Left renal pelvis (tissue), 4 donors: ENCODE data around the gene CSF3. TPM values are rescaled to one million over a fixed set of nuclear protein-coding genes. Genes with fewer than 3 reads are reported as not detected.

Experiments
- DNase-seq, 4 donors: peaks; one replicate each; pipeline ENCODE4 v3.0.0-alpha.2; 2013; ENCODE audit warnings: low read depth in 4 of 4, low spot score in 3 of 4
- polyA plus RNA-seq, 4 donors: library from polyadenylated mRNA; unstranded; fragments of 120-200 nt; gene quantifications; one replicate each; pipeline ENCODE4 v1.2.1, GENCODE V29; 2013; ENCODE audit not compliant: insufficient read length in 4 of 4

Gene CSF3
- polyA plus RNA-seq, 4 donors = 0.23 TPM; not detected in 3

DNA sequence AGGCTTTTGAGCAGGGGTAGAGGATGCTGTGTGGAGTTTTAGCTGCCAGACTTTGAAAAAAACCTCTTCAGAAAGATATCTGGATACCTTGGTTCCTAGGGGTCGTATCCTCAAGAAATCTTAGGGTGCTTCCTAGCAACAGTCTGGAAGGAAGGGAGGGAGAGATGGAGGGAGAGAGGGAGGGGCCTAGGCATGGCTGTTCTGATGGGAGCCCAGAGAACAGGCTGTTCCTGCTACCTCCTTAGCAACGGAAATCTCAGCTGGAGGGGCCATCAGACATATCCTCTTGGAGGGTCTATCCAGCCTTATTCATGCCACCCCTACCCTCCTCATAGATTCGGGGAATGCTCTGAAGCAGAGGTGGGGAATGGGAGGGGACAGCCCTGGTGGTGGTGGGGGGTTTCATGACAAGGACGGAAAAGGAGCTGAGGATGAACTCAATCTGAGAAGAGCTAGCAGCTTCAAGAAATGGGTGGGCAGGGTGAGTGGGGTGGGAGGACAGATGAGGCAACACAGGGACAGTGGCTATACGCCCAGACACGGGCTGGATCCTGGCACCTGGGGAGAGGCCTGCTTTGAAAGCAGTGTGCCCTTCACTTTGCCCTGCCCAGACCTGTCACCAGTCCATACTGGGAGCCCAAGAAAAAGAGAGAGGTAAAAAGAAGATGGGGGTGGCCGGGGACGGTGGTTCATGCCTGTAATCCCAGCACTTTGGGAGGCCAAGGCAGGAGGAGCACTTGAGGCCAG, 44.7 kb downstream of the CSF3 start:
- no peak for DNase-seq

GRCh38 chr17:40060887-40061608, 45.8 kb downstream of the CSF3 start:
- DNase-seq = no peak

- DNase-seq = no peak
Observed at GRCh38 chr17:40061609-40062038, 46.4 kb downstream of the CSF3 start.

- DNase-seq = no peak
Observed at GRCh38 chr17:40062329-40063186, 47.3 kb downstream of the CSF3 start, which contains the start of gene THRA. Gene THRA, plus strand, starts transcription at chr17:40062965. Its CDS starts 11,524 bp downstream, at chr17:40074489.

GRCh38 chr17:40063187-40063771, 48.0 kb downstream of the CSF3 start:
- no peak for DNase-seq

- DNase-seq = no peak
Observed at GRCh38 chr17:40063901-40064531, 48.8 kb downstream of the CSF3 start.

DNA sequence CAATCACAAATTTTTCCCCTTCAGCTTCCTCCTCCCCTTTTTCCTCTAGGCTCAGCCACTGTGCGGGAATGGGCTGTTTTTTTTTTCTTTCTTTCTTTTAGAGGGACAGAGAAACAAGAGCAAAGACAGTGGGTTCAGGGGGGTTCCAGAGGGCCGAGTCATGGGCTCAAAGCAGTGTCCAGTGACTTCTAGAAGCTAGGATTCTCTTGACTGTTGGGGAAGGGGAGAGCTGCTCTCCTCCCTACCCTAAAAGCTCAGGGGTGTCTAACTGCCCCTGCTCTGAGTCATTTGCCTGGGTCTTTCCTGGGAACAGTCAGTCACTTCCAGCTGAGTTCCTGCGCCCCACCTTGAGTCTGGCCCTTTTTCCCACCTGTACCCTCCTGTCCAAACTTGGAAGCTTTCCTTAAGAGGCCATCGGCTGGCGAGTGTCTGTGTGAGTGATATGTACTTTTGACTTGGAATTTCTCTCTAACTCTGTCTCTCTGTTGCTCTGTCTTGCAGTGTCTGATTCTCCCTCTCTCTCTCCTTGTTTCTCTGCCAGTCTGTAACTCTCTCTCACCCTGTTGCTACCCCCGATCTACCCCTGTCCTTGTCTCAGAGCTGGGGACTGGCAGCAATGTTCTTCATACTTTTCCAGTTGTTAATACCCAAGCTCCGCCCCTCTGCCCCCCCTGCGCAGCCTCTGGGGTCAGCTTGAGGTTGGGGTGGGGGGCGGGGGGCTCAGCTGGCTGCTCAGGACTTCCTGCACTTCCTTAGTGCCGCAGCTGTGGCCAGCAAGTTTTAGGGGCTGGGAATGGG, 49.9 kb downstream of the CSF3 start:
- DNase-seq = no peak

GRCh38 chr17:40065769-40066510, 50.7 kb downstream of the CSF3 start:
- DNase-seq = no peak

Other genes with a start within 250 kb of the CSF3 start
- gene IKZF3, start 151.1 kb upstream of the CSF3 start, polyA plus RNA-seq = under 1 TPM; 0.23 to 0.35 (median 0.30) TPM
- not detected for gene ZPBP2, start 147.2 kb upstream of the CSF3 start, polyA plus RNA-seq
- gene GSDMB, start 96.8 kb upstream of the CSF3 start, polyA plus RNA-seq = 10 to 100 TPM in 3 of 4 donors, 1 to 10 TPM in 1; 8.2 to 34.0 (median 14.7) TPM
- gene ORMDL3, start 87.8 kb upstream of the CSF3 start, polyA plus RNA-seq = 100 to 1,000 TPM in 2 of 4 donors, 10 to 100 TPM in 2; 89.8 to 105 (median 98.7) TPM
- not detected for gene LRRC3C, start 87.7 kb upstream of the CSF3 start, polyA plus RNA-seq
- gene GSDMA, start 52.4 kb upstream of the CSF3 start, polyA plus RNA-seq = 1 to 10 TPM in 3 of 4 donors, under 1 TPM in 1; 0.20 to 3.7 (median 2.4) TPM
- gene PSMD3, start 34.6 kb upstream of the CSF3 start, polyA plus RNA-seq = 100 to 1,000 TPM in 2 of 4 donors, 10 to 100 TPM in 2; 87.3 to 122 (median 107) TPM
- 100 to 1,000 TPM in 2 of 4 donors, 10 to 100 TPM in 2; 83.4 to 132 (median 104) TPM for gene MED24, start 39.0 kb downstream of the CSF3 start, polyA plus RNA-seq
- gene THRA, start 47.5 kb downstream of the CSF3 start, polyA plus RNA-seq = 10 to 100 TPM; 47.8 to 83.6 (median 52.8) TPM
- 1 to 10 TPM; 3.1 to 5.5 (median 4.2) TPM for gene NR1D1, start 85.1 kb downstream of the CSF3 start, polyA plus RNA-seq
- gene MSL1, start 106.5 kb downstream of the CSF3 start, polyA plus RNA-seq = 100 to 1,000 TPM; 166 to 177 (median 173) TPM
- 100 to 1,000 TPM in 2 of 4 donors, 10 to 100 TPM in 2; 85.9 to 115 (median 102) TPM for gene CASC3, start 125.1 kb downstream of the CSF3 start, polyA plus RNA-seq
- gene RAPGEFL1, start 162.0 kb downstream of the CSF3 start, polyA plus RNA-seq = 10 to 100 TPM in 2 of 4 donors, 1 to 10 TPM in 2; 6.1 to 14.4 (median 10.0) TPM
- gene WIPF2, start 203.9 kb downstream of the CSF3 start, polyA plus RNA-seq = 10 to 100 TPM; 19.8 to 32.2 (median 29.9) TPM